Raji (cell line): ENCODE measurements around the gene TBC1D2B.
A peak's percentile ranks its signal among the peaks of the same experiment; 100 is the strongest.

Experiments
- POLR2A ChIP-seq: IDR thresholded peaks from 2 replicates; pipeline ENCODE4 v1.6.1; 2011; ENCODE audit warnings: low read depth, low read length, control low read depth; ENCODE audit not compliant: insufficient read depth

TBC1D2B gene

GRCh38 chr15:78077053-78077870 is at the start of gene TBC1D2B:
TSS of gene TBC1D2B (minus strand) at chr15:78077711. CDS start at chr15:78077652, 59 bp downstream.
- peak; percentile 69 for TF ChIP-seq POLR2A

DNA sequence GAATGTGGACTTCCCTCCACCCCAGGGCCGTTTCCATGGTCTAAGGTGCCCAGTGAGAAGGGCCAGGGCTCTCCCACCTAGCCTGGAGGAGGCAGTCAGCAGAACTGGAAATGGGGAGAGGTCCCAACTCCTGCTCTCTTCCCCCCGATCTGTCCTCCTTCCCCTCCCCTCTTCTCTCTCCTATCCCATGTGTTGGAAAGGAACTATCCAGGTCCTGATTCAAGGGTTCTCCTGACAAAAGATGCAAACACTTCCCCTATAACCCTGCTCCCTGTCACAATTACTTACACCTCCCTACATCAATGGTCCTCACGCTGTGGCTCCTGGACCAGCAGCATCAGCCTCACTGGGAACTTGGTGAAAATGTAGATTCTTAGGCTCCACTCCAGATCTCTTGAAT is 47.8 kb upstream of the TBC1D2B start:
- no peak for TF ChIP-seq POLR2A

- no peak for TF ChIP-seq POLR2A
These were observed 43.0 kb upstream of the TBC1D2B start for GRCh38 chr15:78120523-78120922.

DNA sequence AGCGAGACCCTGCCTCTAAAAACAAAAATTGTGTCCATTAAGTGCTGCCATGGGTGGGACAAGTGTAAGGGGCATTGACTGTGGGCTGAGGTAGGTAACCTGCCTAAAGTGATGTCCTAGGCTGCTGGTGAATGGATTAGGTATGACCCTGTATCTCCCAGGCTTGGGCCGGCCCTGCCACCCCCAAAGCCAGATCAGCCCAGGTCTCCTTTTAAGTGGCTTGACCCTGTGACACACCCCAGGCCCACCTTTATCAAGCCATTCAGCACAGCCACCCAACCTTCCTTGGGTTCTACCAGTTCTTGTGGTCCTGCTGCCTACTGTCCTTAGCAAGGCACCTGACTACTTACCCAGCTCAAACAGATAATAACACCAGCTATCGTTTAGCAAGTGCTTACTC is 35.0 kb upstream of the TBC1D2B start:
- no peak for TF ChIP-seq POLR2A

GRCh38 chr15:78111788-78112187 is 34.3 kb upstream of the TBC1D2B start:
- TF ChIP-seq POLR2A: no peak

- TF ChIP-seq POLR2A: no peak
These were observed 33.5 kb upstream of the TBC1D2B start for GRCh38 chr15:78110916-78111475.

DNA sequence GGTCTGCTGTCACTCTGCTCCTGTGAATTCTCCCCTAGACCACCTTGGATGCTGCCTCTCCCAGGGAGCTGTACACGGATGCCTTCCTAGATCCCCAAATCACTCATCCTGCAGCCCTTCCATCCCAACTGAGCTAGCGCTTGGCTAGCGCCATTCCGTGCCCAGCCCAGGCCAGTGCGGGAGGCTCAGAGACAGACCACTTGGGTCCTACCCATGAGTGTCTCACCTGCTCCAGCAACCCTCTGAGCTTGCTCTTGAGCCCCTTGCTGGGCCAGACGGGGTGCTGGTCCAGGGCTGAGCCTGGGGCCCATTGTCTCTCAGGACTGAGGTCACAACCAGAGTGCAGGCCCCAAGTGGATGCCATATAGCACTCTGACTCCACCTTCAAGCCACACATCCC is 32.6 kb upstream of the TBC1D2B start:
- no peak for TF ChIP-seq POLR2A

GRCh38 chr15:78109156-78109555 is 31.6 kb upstream of the TBC1D2B start:
- no peak for TF ChIP-seq POLR2A

DNA sequence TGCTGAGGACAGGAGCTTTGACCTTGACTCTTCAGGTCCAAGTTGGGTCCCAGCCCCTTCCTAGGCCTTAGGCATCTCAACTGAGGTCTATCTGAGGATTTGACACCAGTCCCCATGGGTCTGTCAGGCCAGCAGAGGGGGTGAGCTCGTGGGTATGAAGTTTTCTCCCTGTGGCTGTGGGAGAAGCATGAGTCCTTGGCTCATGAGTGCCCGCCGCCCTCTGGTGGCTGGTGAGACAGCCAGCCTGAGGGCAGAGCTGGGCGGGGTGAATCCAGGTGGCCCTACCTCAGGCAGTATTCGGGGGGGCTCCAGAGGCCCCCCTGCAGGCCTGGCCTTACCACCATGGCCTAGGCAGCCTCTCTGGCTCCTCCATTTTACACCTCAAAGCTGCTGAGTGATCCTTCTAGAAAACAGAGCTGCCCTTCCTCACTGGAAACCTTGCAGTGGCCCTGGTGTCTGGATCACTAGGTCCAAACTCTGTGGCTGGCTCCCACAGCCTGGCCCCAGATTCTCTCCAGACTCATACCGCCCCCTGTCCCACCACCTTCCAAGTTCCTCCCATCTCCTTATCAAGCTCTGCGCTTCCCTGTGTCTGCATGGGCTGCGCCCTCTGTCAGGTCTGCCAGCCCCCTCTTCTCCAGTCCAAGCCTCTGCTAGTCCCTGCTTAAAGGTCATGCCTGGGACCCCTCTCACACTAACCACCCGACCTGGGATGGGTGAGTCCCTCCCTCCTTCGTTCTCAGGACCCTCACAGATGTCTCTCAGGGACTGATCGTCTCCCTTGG is 31.0 kb upstream of the TBC1D2B start:
- no peak for TF ChIP-seq POLR2A

- no peak for TF ChIP-seq POLR2A
These were observed 30.0 kb upstream of the TBC1D2B start for GRCh38 chr15:78107471-78107870.

- TF ChIP-seq POLR2A: no peak
These were observed 28.1 kb upstream of the TBC1D2B start for GRCh38 chr15:78105476-78106241.

DNA sequence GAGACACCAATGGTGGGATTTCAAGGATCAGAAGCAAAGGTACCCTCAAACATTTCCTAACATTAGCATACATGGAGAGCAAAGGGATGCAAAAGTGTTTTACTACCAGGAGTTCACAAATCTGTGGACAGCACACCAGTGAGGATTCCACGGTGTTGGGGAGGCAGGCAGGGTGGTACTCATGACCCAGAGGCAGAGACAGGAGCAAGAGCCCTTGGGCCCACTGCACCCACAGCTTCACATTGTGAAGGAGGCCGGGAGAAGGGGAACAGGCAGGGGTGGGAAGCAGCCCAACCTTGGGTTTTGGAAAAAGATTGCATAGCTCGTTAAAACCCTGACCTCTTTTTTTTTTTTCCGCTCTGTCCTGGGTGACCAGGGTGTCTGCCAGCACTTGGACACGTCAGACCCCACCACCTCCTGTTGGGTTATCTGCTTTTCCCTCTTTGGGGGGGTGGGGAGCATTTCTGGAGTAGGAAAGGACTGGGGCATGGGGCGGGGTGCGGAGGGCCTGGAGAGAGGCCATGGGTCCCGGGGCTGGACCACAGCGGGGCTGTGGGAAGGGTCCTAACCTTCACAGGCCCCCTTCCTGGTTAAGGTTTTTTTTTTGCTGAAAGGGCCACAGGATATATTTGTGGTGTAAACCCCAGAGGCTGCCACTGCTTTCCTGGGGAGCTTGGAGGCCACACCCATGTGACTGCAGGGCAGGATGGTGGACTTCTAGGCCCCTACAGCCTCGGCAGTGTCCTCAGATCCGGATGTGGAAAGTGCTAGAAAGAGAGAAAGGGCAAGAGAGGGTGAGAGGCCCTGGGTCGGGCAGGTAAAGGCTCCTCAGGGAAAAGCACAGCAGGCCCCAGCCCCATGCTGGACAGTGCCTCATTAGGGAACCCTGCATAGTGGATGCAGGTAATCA is 27.3 kb upstream of the TBC1D2B start:
- no peak for TF ChIP-seq POLR2A

- TF ChIP-seq POLR2A: no peak
These were observed 26.6 kb upstream of the TBC1D2B start for GRCh38 chr15:78104119-78104479.

DNA sequence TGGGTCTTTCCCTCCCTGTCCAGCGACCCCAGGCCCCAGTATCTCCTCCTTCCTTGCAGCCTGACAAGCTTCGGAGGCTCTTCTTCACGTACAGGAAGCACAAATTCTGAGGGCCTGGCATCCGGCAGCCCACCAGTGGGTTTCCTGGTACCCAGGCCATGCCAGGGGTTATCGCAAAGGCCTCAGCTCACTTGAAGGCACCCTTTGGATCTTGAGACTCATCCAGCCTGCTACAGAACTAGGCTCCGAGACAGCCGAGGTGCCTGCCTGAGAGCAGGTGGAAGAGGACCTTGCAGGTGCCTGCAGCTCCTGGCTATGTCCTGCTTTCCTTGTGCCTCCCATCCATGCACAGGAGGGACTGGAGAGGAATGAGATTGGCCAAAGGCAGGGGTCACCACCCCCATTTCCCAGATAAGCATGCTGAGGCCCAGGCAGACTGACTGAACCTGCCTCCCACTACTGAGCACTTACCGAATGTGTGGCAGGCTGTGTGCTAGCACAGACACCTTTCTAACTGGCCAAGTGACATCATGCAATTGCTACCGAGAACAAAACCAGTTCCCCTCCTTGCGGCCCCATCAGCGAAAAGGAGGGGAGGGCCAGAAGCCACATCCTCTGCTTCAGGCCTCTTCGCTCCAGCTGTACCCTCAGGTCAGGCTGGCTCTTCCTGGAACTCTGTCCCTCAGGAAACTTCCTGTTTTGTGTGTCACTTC is 26.1 kb upstream of the TBC1D2B start:
- no peak for TF ChIP-seq POLR2A

DNA sequence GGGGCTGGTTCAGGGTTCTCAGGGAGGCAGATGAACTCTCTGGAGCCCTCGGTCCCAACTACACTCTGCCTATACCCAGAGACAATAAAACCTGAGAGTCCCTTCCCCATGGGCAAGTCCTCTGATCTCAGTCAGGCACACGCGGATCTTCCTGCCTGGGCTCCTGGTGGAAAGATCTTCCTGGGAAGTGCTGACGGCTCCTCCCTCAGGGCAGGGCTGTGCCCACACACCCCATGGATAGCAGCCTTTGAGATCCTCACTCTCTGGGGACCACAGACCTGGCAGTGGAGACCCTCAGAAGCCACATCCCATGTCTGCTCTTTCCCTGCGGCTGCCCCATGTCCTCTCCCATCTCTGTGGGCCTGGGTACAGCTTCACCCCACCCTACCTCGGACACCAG is 25.2 kb upstream of the TBC1D2B start:
- no peak for TF ChIP-seq POLR2A
